ENCODE data around the gene PTK7. TPM values are rescaled to one million over a fixed set of nuclear protein-coding genes. Genes with fewer than 3 reads are reported as not detected.
A peak's percentile ranks its signal among the peaks of the same experiment; 100 is the strongest.
"Not testable (repeated sequence)": the region's sequence is repeated elsewhere in the genome, so short reads cannot be mapped to it uniquely, and the experiment has no call there.

The PTK7 gene
- 196 TPM for total RNA-seq (ENCODE audit: insufficient read depth, low replicate concordance)

- DNase-seq (ENCODE audit: low spot score): peak; percentile 91
These were observed at the start of gene PTK7 for GRCh38 chr6:43075670-43076463. TSS of gene PTK7 (plus strand) at chr6:43076314. CDS start at chr6:43076489, 175 bp downstream.

- no peak for DNase-seq (ENCODE audit: low spot score)
These were observed 49.7 kb upstream of the PTK7 start for GRCh38 chr6:43026365-43026764.

- DNase-seq (ENCODE audit: low spot score): no peak
These were observed 47.0 kb upstream of the PTK7 start for GRCh38 chr6:43029120-43029519.

- no peak for DNase-seq (ENCODE audit: low spot score)
These were observed 43.8 kb upstream of the PTK7 start for GRCh38 chr6:43032326-43032725.

- no peak for DNase-seq (ENCODE audit: low spot score)
These were observed 42.5 kb upstream of the PTK7 start for GRCh38 chr6:43033496-43034189.

- no peak for DNase-seq (ENCODE audit: low spot score)
These were observed 42.0 kb upstream of the PTK7 start for GRCh38 chr6:43034190-43034525.

- DNase-seq (ENCODE audit: low spot score): no peak
These were observed 40.5 kb upstream of the PTK7 start for GRCh38 chr6:43035495-43036194.

GRCh38 chr6:43036712-43037111 lies 39.4 kb upstream of the PTK7 start:
- DNase-seq (ENCODE audit: low spot score): no peak

GRCh38 chr6:43037197-43037596 lies 38.9 kb upstream of the PTK7 start:
- DNase-seq (ENCODE audit: low spot score): no peak

GRCh38 chr6:43037706-43038105 lies 38.4 kb upstream of the PTK7 start:
- DNase-seq (ENCODE audit: low spot score): no peak

GRCh38 chr6:43038727-43039126 lies 37.4 kb upstream of the PTK7 start:
- DNase-seq (ENCODE audit: low spot score): no peak

- DNase-seq (ENCODE audit: low spot score): no peak
These were observed 35.4 kb upstream of the PTK7 start for GRCh38 chr6:43040542-43041257.

GRCh38 chr6:43041475-43041874 lies 34.6 kb upstream of the PTK7 start:
- not testable (repeated sequence) for DNase-seq (ENCODE audit: low spot score)

- DNase-seq (ENCODE audit: low spot score): no peak
These were observed 32.8 kb upstream of the PTK7 start for GRCh38 chr6:43043310-43043709.

- no peak for DNase-seq (ENCODE audit: low spot score)
These were observed 30.7 kb upstream of the PTK7 start for GRCh38 chr6:43045371-43045930.

- no peak for DNase-seq (ENCODE audit: low spot score)
These were observed 28.1 kb upstream of the PTK7 start for GRCh38 chr6:43047998-43048397.

GRCh38 chr6:43050981-43051380 lies 25.1 kb upstream of the PTK7 start:
- no peak for DNase-seq (ENCODE audit: low spot score)

GRCh38 chr6:43052225-43052841 lies 23.8 kb upstream of the PTK7 start:
- DNase-seq (ENCODE audit: low spot score): peak; percentile 37

GRCh38 chr6:43052842-43053544 lies 23.1 kb upstream of the PTK7 start:
- DNase-seq (ENCODE audit: low spot score): peak; percentile 57

GRCh38 chr6:43053545-43054205 lies 22.4 kb upstream of the PTK7 start, which contains the start of gene CUL7:
TSS of gene CUL7 (minus strand) at chr6:43053851. CDS start at chr6:43052788, 1,063 bp downstream.
- DNase-seq (ENCODE audit: low spot score): peak; percentile 99
